ENCODE data around the gene L3MBTL2. TPM values are rescaled to one million over a fixed set of nuclear protein-coding genes. Genes with fewer than 3 reads are reported as not detected.

L3MBTL2 gene
- total RNA-seq, 1 experiment from 2014 or later = 31.9 TPM

- TF ChIP-seq CTCF (conservative IDR thresholded peaks at IDR 0.05; ENCODE audit: low read depth, low read length) = no peak
- TF ChIP-seq EZH2 (IDR thresholded peaks at IDR 0.05; ENCODE audit: borderline replicate concordance, low read depth, low read length, poor library complexity, severe bottlenecking) = no peak
- no peaks in the 10 kb centered on the region for H3K27me3 ChIP-seq (replicated peaks; ENCODE audit: insufficient read depth, low read depth, low read length, poor library complexity)
- H3K9me3 ChIP-seq (ENCODE audit: low read depth, low read length, poor library complexity, severe bottlenecking) = no peaks in the 10 kb centered on the region
- H3K4me3 ChIP-seq (ENCODE audit: low read depth, low read length, poor library complexity, severe bottlenecking) = no peak overlapping the region
- POLR2A ChIA-PET (ENCODE audit: low non-redundant PET) = no interaction called here
- no peaks in the 10 kb centered on the region for H3K4me1 ChIP-seq (ENCODE audit: insufficient read depth, low read length, poor library complexity, severe bottlenecking)
- H3K27ac ChIP-seq (ENCODE audit: low read depth, low read length, poor library complexity, severe bottlenecking) = no peak overlapping the region
- no TSS peak for BruUV-seq (replicated peaks)
- CTCF ChIA-PET = interaction anchor here (0.6 kb wide), 1 partner anchor 204 kb away, joined by 3 read pairs; no protein-coding TSS in a partner anchor
- H3K36me3 ChIP-seq (ENCODE audit: insufficient read depth, low read length, poor library complexity, severe bottlenecking) = peaks cover 24% of the 10 kb centered on the region
- no peak for DNase-seq (ENCODE audit: low spot score)
- intact Hi-C loops (cut with micrococcal nuclease; ENCODE audit: unreplicated experiment) = no loop called here
These were observed 24.1 kb downstream of the L3MBTL2 start for GRCh38 chr22:41229215-41229614.

GRCh38 chr22:41229730-41230400 is 24.8 kb downstream of the L3MBTL2 start:
- ChIA-PET CTCF (interaction anchor here (0.6 kb wide), 1 partner anchor 204 kb away, joined by 3 read pairs; no protein-coding TSS in a partner anchor), POLR2A (ENCODE audit: low non-redundant PET) (interaction anchor here (0.6 kb wide), 1 partner anchor 14 kb away, joined by 8 read pairs; no protein-coding TSS in a partner anchor)
- TF ChIP-seq EZH2 (IDR thresholded peaks at IDR 0.05; ENCODE audit: borderline replicate concordance, low read depth, low read length, poor library complexity, severe bottlenecking) (no peak), CTCF (conservative IDR thresholded peaks at IDR 0.05; ENCODE audit: low read depth, low read length) (no peak)
- Histone ChIP-seq H3K27ac (ENCODE audit: low read depth, low read length, poor library complexity, severe bottlenecking) (no peak overlapping the region), H3K4me1 (ENCODE audit: insufficient read depth, low read length, poor library complexity, severe bottlenecking) (no peaks in the 10 kb centered on the region), H3K27me3 (replicated peaks; ENCODE audit: insufficient read depth, low read depth, low read length, poor library complexity) (no peaks in the 10 kb centered on the region), H3K36me3 (ENCODE audit: insufficient read depth, low read length, poor library complexity, severe bottlenecking) (peaks cover 24% of the 10 kb centered on the region), H3K9me3 (ENCODE audit: low read depth, low read length, poor library complexity, severe bottlenecking) (no peaks in the 10 kb centered on the region), H3K4me3 (ENCODE audit: low read depth, low read length, poor library complexity, severe bottlenecking) (no peak overlapping the region)
- DNase-seq (ENCODE audit: low spot score) = no peak
- intact Hi-C loops (cut with micrococcal nuclease; ENCODE audit: unreplicated experiment) = no loop called here
- BruUV-seq (replicated peaks) = no TSS peak

GRCh38 chr22:41230401-41230785 is 25.3 kb downstream of the L3MBTL2 start:
- Histone ChIP-seq H3K4me3 (ENCODE audit: low read depth, low read length, poor library complexity, severe bottlenecking) (no peak overlapping the region), H3K27ac (ENCODE audit: low read depth, low read length, poor library complexity, severe bottlenecking) (no peak overlapping the region), H3K9me3 (ENCODE audit: low read depth, low read length, poor library complexity, severe bottlenecking) (no peaks in the 10 kb centered on the region), H3K27me3 (replicated peaks; ENCODE audit: insufficient read depth, low read depth, low read length, poor library complexity) (no peaks in the 10 kb centered on the region), H3K36me3 (ENCODE audit: insufficient read depth, low read length, poor library complexity, severe bottlenecking) (peaks cover 21% of the 10 kb centered on the region), H3K4me1 (ENCODE audit: insufficient read depth, low read length, poor library complexity, severe bottlenecking) (no peaks in the 10 kb centered on the region)
- ChIA-PET CTCF (interaction anchor here (0.8 kb wide), 1 partner anchor 12 kb away, joined by 3 read pairs; no protein-coding TSS in a partner anchor), POLR2A (ENCODE audit: low non-redundant PET) (interaction anchor here (0.6 kb wide), 1 partner anchor 13 kb away, joined by 8 read pairs; no protein-coding TSS in a partner anchor)
- no TSS peak for BruUV-seq (replicated peaks)
- no peak for TF ChIP-seq CTCF (conservative IDR thresholded peaks at IDR 0.05; ENCODE audit: low read depth, low read length)
- intact Hi-C loops (cut with micrococcal nuclease; ENCODE audit: unreplicated experiment) = no loop called here
- no peak for DNase-seq (ENCODE audit: low spot score)

Data from A673 (cell line).